GM19240 (cell line): ENCODE measurements around the gene MRTO4.
"Not testable (repeated sequence)": the region's sequence is repeated elsewhere in the genome, so short reads cannot be mapped to it uniquely, and the experiment has no call there.

Source experiments
- DNase-seq: peaks from one replicate; pipeline ENCODE4 v3.0.0; 2011; ENCODE audit warnings: low spot score; ENCODE audit not compliant: insufficient read length

MRTO4 gene

GRCh38 chr1:19222979-19223824, 28.4 kb upstream of the MRTO4 start:
- DNase-seq = no peak

- no peak for DNase-seq
These were observed 22.4 kb upstream of the MRTO4 start for GRCh38 chr1:19229229-19229628.

DNA sequence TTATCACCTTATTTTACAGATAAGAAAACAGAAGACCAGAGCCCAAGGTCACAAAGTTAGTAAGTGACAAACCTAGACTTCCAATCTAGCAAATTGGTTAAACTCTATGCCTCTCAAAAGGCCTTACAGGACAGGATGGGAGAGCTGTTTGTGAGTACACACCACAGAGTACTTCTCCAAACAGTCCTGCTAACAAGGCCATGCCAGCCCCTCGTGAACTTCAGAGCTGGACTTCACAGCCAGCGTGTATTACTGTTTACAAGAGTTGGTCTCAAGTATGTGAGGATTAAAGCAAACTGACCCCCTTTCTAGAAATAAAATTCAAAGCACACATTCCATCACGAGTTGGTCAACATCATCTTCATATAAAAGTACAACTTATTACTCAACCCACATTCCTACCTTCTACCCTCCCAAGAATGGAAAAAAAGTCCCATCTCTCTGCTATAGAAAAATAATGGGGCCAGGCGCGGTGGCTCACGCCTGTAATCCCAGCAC, 21.7 kb upstream of the MRTO4 start:
- no peak for DNase-seq

- not testable (repeated sequence) for DNase-seq
These were observed 19.7 kb upstream of the MRTO4 start for GRCh38 chr1:19231736-19232523.

GRCh38 chr1:19232524-19232846, 19.1 kb upstream of the MRTO4 start:
- no peak for DNase-seq

DNA sequence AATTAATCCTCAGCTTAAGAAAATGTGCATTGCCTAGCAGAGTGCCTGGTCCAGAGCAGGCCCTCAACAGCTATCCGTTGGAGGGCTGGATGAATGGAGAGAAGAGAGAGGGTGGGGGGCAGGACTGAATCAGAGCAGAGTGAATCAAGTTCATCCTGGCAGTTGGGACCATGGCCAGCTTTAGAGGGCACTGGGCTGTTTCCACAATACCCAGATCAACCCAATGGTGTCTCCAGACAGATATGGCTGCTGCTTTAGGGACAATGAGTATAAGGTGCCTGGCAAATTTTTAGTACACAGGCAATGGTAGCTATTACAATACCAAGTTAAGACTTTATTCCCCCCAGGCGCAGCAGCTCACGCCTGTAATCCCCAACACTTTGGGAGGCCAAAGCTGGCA, 17.4 kb upstream of the MRTO4 start:
- DNase-seq = no peak

GRCh38 chr1:19239876-19240275, 11.7 kb upstream of the MRTO4 start:
- DNase-seq = no peak

- peak; percentile 63 for DNase-seq
These were observed 10.7 kb upstream of the MRTO4 start for GRCh38 chr1:19240673-19241538.

GRCh38 chr1:19250629-19251304, 838 bp upstream of the MRTO4 start:
- DNase-seq = no peak

- DNase-seq = no peak
These were observed 2.8 kb downstream of the MRTO4 start for GRCh38 chr1:19254416-19254815.

- no peak for DNase-seq
These were observed 3.7 kb downstream of the MRTO4 start for GRCh38 chr1:19255288-19255687.

DNA sequence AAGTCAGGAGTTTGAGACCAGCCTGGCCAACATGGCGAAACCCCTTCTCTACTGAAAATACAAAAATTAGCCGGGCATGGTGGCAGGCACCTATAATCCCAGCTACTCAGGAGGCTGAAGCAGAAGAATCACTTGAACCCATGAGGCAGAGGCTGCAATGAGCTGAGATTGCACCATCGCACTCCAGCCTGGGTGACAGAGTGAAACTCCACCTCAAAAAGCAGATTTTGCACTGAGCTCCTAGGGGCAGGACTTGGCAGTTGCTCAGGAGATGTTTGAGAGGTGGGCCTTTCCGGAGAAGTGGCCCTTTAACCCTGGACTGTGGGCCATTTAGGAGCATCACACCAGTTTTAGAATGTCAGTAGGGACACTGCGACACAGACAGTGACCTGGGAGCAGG, 4.7 kb downstream of the MRTO4 start:
- DNase-seq = not testable (repeated sequence)

DNA sequence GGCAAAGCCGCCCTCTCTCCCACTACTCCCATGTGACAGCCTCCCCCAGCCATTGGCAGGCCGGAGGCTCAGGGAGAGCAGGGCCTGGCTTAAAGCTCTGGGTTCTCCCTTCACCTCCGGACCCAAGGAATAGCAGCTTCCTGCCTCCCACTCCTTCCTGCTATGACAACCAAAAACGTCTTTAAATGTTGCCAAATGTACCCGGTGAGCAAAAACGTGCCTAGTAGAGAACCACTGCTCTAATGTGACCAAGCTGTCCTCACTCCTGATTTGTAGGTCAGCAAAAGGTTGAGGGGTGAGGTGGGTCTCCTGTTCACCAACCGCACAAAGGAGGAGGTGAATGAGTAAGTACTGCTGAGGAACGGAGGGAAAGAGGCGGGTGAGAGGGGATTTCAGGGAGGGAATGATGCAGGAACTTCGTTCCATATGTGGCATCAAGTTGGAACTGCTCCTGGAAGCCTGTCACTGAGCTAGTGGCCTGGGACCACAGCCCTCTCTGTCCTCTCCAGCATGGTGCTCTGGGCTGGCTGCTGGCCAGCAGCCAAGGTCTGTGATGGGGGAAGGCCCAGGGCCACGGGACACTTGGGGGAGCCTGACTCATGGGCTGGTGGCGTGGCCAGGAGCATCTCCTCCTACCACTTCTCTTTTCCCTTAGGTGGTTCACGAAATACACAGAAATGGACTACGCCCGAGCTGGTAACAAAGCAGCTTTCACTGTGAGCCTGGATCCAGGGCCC, 5.7 kb downstream of the MRTO4 start:
- DNase-seq = no peak

- no peak for DNase-seq
These were observed 6.7 kb downstream of the MRTO4 start for GRCh38 chr1:19258353-19258752.

- no peak for DNase-seq
These were observed 8.9 kb downstream of the MRTO4 start for GRCh38 chr1:19260211-19261138.

DNA sequence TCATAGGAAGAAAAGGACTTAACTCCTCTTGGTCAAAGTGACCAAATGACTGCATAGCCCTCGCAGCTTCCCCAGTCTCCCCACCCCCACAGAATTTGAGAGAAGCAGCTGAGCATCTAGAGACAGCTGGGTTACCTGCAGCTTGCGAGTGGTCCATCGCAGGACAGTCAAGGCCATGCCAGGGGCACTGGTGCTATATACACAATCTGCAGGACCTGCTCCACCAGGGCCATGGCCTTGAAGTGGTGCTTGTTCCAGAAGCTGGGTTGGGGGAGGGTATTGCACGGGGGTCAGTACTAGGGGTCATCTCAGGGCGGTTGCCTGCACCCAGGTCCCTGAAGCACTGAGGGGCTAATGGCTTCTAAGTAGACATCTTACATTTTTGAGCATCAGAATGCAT, 10.4 kb downstream of the MRTO4 start:
- no peak for DNase-seq

- no peak for DNase-seq
These were observed 11.1 kb downstream of the MRTO4 start for GRCh38 chr1:19262744-19263143.

DNA sequence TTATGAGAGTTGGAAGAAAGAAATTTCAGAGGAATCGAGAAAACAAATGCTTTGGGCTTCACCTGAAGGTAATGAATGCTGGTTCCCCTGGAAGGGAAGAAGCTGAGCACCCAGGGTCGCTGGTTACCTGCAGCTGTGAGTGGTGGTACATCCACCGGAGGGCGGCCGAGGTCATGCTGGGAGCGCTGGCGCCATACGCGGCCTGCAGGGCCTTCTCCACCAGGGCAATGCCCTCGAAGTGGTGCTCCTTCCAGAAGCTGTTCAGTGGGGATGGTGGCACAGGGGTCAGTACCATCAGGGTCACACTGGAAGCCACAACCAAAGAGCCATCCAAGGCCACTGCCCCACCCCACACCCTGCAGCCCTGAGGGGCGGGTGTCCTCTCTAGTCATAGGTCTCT, 16.8 kb downstream of the MRTO4 start:
- no peak for DNase-seq
